GM23338 (cell line): ENCODE results near the gene RNASEH2C.

Experiments used
- EZH2phosphoT487 ChIP-seq: fragments of 200-600 bp; sonication (generic); IDR thresholded peaks from one replicate; pipeline ENCODE4 v1.8.1; 2018; ENCODE audit warnings: antibody characterized with exemption; ENCODE audit not compliant: unreplicated experiment
- NANOG ChIP-seq: IDR thresholded peaks from 2 replicates; pipeline ENCODE4 v1.6.1; 2016; ENCODE audit warnings: antibody characterized with exemption, borderline replicate concordance
- POLR2AphosphoS5 ChIP-seq: IDR thresholded peaks from 2 replicates; pipeline ENCODE4 v1.6.1; 2016; ENCODE audit warnings: antibody characterized with exemption, low read depth
- TF ChIP-seq, protein P1 (sequence below), 2 experiments: fragments of 200-600 bp in 1 of 2; sonication (generic) in 1 of 2; conservative IDR thresholded peaks; 2 replicates each; pipeline versions ENCODE4 v1.5.1 to v1.6.1; 2016 to 2017; ENCODE audit warnings: antibody characterized with exemption in 2 of 2, low read depth in 2 of 2, mild to moderate bottlenecking in 2 of 2, moderate library complexity in 1 of 2

DNA sequence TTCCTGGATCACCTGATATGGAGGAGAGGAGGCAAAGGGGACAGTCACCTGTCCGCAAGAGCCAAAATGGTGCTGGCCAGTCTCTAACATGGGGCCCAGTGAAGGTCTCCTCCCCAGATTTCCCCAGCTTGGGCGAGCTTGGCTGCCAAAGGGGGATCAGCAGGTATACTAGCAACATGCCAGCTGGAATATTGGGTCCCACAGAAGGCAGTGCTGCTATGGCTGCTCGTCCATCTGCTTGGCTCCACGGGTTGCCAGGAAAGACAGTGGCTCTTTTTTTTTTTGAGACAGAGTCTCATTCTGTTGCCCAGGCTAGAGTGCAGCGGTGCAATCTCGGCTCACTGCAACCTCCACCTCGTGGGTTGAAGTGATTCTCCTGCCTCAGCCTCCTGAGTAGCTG is 21.3 kb downstream of the RNASEH2C start:
- TF ChIP-seq NANOG = no peak
- TF ChIP-seq, protein P1, sequence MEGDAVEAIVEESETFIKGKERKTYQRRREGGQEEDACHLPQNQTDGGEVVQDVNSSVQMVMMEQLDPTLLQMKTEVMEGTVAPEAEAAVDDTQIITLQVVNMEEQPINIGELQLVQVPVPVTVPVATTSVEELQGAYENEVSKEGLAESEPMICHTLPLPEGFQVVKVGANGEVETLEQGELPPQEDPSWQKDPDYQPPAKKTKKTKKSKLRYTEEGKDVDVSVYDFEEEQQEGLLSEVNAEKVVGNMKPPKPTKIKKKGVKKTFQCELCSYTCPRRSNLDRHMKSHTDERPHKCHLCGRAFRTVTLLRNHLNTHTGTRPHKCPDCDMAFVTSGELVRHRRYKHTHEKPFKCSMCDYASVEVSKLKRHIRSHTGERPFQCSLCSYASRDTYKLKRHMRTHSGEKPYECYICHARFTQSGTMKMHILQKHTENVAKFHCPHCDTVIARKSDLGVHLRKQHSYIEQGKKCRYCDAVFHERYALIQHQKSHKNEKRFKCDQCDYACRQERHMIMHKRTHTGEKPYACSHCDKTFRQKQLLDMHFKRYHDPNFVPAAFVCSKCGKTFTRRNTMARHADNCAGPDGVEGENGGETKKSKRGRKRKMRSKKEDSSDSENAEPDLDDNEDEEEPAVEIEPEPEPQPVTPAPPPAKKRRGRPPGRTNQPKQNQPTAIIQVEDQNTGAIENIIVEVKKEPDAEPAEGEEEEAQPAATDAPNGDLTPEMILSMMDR (conservative IDR thresholded peaks at IDR 0.05; ENCODE audit: low read depth in 2 of 2) = no peak
- no peak for TF ChIP-seq EZH2phosphoT487
- no peak for TF ChIP-seq POLR2AphosphoS5
